Activated effector memory CD4-positive, alpha-beta T cell treated with anti-CD3 and anti-CD28 coated beads, Interleukin-2, amount 50 U/mL, for 16 hours (primary cell): ENCODE measurements around the gene EEF1A2.
A peak's percentile ranks its signal among the peaks of the same experiment; 100 is the strongest.

ENCODE experiments used
- DNase-seq: peaks from one replicate; pipeline ENCODE4 v3.0.0-alpha.2; 2020

Gene EEF1A2

DNA sequence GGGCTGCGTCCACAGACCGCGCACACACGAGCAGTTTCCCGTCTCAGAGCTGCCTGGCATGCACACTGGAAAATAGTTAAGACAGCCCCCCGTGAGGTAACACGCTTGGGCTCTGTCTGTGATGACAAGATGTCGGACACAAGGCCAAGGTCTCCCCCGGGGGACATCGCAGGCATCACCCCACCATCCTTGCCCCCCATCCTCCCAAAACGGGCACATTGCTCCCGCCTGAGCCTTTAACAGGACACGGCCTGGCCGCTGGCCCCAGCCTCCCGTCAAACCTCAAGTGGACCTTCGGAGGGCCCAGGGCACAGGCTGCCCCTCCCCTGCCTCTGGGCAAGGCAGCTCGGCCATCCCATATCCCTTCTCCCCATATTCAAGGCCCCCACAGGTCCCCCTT lies 32.0 kb downstream of the EEF1A2 start:
- DNase-seq, result no peak

DNA sequence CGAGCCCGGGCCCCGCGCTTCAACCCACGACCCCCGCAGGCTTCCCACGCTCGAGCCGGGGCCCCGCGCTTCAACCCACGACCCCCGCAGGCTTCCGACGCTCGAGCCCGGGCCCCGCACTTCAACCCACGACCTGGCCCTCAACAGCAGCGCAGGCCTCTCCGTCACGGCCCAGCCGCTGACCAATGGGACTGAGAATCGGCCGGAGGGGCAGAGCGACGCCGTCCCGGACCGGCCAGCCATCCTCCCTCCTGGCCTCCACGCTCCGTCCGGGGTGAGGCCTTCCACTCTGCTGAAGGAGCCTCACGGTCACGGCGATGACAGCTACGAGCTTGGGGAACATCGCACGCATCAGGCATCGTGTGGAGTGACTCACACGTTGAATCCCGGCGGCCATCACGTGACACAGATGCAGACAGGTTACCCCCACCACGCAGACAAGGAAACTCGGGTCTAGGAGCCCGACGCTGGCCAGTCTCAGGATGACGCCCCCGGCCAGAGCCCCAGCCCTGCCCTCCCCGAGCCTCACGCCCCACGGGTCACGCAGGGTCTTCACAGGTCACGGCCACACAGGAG lies 32.5 kb downstream of the EEF1A2 start:
- no peak for DNase-seq

DNA sequence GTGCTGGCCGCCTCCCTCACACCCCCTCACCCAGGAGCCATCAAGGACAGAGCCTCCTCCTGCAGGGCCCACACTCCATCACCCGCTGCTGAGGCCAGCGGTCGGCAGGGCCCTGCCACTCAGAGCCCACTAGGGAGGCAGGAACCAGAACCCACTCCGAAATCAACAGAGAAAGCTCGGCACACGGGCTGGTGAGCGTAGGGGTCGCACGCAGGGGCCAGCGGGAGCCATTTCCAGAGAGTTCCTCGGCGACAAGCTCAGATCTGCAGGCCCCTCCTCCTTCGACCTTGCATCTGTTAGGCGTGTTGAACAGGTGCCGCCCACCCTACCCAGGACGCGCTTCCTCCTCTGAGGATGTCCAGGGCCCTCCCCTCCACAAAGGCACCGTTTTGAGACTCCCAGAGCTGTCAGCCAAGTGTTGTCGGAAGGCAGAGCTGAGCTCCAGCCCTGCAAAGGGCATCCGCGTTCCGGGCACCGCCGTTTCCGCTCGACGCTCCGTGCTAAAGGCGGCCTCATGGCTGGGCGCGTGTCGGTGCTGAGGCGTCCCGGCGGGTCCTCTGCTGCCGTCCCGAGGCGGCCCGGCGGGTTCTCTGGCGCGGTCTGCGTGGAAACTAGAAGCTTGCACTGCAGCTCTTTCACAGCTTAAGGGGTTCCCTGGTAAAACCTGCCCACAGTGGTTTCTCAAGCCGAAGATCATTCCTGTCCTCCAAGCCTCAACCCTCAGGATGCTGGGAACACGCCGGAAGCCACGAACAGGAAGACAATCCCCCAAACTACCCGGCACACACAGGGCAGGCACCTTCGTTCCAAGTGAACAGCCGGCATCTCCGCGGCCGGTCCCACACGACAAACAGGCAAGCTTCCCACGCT lies 33.3 kb downstream of the EEF1A2 start:
- DNase-seq, result no peak

DNA sequence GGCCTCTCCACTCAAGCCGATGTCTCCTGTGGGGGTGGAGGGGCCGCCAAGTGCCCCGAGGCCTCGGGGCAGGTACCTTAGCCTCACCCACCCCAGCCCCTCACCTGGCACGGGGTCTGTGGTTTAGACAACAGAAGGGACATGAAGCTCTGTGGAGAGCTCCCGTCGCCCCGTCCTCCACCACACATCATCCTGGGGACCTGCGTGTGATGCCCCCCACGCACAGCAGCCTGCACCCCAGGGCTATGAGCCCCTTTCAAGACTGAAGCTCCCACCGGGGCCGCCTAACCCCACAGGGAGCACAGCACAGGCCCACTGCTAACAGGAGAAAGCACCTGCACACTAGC lies 34.6 kb downstream of the EEF1A2 start:
- DNase-seq, result no peak

DNA sequence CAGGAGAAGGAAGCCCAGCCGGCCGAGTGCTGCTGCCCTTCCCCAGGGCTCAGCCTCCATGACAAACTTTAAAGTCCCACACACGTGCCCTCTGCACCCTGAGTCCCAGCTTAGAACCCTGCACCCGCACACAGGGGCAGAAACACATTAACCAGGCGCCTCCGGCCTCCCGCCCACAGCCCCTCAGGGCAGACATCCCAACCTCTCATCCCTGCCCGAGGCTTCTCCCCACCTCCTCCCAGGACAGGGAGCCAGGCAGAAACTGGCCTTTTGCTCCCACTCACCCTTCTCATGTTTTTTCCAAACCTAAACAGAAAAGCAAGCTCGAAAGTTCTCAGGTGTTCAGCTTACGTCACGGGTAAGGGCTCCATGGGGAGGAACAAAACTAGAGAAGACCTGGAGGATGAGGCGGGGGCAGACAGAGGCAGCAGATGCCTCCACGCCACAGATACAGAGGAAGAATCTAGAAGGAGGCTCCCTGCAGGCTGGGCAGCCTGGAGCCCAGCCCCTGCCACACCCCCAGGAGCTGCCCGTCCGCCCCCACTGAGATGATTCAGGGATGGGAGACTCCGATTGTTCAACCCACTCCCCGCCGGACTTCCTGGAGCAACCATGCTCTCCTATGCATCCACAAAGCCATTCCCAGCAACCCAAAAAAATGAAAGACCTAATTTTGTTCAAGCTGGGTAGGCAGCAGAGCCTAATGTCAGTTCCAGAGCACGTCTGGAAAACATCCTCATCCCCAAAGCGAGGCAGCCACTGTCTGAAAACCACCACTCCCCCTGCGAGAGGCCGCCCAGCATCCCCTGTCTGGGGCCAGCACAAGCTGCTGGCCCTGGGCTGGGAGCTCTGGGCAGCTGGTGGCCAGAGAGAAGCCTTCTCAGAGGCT lies 35.2 kb downstream of the EEF1A2 start:
- DNase-seq, result no peak

DNA sequence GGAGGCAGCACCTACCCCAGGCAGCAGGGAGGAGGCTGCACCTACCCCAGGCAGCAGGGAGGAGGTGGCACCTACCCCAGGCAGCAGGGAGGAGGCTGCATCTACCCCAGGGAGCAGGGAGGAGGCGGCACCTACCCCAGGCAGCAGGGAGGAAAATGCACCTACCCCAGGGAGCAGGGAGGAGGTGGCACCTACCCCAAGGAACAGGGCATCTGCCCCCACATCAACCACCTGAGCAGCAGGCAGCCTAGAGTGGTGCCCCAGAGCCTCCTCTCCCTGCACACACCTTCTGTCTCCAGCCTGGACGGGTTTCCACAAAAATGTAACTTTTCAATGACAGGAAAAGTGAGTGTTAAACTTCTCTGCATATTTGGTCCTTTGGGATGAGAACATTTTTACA lies 36.6 kb downstream of the EEF1A2 start:
- DNase-seq, result no peak

DNA sequence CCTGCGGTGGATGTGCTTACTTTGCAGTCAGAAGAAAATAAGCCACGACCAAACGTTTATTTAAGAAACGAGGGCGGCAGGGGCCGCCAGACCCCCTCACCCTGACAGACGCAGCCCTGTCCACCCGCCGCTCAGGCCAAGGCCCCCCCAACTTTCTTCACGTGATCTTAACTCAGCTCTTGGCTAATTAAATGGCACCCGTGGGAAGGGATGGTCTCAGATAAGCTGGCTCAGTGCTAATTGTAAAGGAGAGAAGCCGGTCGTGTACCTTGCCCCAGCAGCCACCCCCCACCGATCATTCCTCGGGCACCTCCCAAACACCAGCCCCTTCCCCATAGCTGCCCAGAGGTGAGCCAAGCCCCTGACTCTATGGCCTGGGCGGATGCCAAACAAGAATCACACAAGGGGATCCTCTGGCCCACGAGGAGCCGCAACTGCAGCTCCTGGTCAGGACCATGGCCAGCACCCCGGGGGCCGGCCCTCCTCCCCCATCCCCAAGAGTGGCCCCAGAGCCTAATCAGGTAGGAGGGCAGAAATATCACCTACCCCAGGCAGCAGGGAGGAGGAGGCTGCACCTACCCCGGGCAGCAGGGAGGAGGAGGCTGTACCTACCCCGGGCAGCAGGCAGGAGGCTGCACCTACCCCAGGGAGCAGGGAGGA lies 37.6 kb downstream of the EEF1A2 start:
- peak; percentile 66 for DNase-seq

DNA sequence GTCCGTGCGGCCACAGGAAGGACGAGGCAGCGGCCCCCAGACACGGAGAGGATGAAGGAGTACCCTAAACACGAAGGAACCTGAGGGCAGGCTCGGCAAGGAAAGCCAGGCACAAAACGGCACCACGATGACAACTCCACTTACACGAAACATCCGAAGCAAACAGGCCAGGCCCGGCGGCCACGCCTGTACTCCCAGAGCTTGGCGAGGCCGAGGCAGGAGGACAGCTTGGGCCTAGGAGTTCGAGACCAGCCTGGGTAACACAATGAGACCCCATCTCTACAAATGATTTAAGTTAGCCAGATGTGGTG lies 39.9 kb downstream of the EEF1A2 start:
- DNase-seq, result no peak

DNA sequence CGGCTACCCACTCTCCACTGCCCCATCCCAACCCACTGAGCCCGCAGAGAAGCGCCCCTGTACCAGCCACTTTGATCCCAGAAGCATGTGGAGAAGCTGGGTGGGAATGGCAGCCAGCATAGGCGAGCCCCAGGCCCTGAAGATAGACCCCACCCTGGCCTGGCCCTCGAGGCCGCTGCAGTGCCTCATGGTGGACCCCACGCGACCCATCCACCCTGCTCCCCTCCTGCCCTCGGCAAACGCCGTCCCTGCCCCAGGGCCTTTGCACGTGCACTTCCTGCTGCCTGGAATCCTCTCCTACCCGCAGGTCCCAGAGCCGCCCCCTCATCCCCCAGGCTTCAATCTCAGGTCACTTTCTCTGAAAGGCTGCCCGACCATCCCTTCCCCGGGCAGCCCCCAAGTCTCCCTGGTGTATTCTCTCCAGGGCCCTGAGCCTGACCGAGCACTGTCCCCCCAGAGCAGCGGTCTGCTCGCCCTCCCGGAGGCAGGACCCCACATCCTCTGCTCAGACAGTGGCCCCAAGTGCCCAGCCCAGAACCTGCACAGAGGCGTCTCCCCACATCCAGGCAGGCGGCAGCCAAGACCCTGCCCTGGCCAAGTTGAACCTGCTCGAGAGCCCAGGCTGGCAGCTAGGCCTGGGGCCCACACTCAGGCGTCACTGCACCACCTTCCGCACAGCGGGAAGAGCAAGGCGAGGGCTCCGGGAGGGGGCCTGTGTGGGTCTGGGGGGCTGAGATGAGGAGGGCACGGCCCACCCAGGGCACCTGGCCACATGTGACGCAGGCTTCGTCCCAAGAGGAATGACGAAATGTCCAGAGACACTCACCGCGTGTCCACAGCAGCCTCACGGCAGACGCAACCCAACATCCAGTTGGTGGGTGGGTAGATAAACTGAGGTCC lies 40.5 kb downstream of the EEF1A2 start:
- no peak for DNase-seq

DNA sequence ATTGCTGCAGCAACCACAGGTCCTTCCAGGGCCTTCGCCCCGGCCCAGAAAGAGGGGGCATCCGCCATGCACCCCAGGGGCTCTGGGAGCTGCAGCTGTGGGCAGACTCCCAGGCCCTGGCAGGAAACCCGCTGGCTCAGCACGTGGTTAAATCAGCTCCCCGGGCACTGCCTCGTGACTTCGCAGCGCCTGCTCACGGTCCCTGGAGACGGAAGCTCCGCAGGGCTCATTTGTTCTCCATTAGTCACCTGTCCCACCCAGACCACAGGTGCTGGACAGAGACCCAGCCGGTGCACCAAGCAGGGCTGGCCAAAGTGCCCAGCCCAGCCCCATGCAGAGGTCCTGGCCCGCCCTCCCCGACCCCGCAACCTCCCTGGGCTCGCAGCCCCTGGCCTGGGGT lies 41.1 kb downstream of the EEF1A2 start:
- DNase-seq, result no peak

DNA sequence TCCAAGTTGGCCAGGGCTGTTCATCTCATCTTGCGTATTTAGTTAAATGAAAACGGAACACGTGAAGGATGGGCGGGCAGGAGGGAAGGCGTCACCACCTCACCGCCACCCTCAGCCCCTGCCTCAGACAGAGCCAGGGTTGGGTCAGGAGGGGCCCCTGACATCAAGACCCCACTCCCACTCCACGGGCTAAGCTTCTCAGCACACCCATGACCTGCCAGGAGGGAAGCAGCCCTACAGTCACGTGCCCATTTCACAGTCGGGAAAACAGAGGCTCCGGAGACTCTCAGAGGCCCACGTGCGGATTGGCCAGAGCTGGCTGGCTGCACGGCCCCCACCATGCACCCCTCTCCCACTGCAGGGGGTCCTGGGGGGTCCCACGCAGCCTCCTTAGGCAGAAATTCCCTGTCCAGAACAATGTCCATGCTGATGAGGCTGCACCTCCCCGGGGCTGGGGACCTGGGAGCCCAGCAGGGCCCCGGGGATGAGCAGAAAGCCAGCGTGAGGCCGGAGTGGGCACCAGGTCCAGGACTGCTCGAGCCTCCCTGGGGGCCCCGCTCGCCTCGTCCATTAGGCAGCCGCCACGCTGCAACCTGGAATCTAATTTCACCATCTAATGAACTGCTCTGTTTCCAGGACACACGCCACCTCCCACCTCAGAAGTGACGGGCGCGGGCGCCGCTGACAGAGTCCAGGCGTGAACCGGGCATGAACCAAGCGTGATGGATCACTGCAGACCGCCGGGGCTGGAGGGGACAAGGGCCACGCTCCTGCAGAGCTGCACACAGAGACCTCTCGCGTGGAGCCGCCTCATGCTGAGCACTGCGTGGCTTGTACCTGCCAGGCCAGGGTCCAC lies 42.2 kb downstream of the EEF1A2 start:
- DNase-seq, result no peak

DNA sequence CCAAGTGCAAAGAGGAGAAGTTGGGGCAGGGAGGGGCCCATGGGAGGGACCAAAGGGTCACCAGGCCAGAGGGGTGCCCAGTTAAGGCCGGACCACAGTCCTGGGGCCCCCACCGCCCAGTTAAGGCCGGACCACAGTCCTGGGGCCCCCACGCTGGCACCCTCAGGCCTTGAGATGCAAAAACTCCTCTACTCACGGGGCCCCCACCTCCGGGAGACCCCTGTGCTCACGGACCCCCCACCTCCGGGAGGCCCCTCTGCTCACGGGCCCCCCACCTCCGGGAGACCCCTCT lies 43.4 kb downstream of the EEF1A2 start:
- no peak for DNase-seq

DNA sequence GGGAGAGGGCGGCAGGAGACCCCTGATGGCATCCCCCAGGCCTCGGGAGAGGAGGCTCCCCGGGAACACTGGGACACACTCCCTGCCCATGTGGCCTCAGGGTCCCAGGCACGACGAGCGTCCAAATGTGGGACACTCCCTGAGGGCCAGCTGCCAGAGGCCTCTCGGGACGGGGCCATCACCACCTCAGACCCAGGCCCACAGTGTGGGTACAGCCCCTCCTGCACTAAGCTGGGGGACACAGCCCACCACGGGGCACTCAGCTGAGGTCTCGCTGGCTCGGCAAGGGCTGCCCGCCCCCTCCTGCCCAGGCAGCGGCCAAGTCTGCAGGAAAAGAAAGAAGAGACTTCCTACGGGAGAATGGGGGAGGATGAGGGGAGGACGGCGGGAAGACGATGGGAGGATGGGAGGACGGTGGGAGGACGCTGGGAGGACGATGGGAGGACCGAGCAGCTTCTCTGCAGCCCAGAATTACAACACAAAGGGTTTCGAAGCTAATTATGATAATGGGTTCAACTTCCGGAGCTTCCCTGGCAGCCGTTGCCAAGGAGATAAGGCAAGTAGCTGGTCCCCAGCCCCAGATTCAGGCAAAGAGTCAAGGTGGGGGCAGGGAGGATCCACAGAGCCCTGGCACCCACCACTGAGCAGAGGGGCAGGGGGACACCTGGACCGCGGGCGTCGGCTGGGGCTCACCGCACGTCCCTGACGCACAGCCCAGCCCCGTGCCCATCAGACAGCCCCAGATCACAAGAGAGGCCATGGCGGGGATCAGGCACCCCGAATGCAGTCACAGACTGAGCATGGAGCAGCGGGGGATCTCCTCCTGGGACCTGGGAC lies 43.9 kb downstream of the EEF1A2 start:
- no peak for DNase-seq

DNA sequence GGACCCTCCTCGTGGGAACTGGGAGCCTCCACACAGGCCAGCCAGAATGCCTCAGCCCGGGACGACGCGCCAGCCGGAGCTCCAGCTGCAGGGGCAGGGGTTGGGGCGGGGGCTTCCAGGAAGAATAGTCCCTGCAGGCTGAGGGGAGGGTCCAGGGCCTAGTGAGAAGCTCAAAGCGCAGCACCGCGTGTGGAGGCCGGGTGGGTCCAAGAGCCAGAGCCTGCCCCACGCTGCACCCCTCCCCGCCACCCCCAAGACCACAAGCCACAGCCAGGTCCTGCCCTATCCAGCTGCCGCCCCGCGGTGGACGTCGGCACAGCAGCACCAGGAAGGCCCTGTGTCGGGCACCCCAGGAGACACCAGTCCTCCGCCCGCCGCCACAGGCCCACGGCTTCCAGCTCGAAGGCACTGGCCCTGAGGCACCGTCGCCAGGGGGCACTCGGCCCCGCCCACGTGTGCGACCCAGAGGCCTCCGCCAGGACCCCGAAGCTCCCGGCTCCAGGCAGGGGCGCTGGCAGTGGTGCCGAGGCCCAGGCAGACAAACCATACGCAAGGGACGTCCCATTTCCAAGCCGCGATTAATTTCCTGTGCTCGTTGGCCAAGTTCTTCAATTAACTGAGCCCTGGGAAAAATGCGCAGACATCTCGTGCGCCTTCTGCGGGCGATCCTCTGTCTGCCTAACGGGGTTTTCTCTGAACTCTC lies 45.9 kb downstream of the EEF1A2 start:
- no peak for DNase-seq

DNA sequence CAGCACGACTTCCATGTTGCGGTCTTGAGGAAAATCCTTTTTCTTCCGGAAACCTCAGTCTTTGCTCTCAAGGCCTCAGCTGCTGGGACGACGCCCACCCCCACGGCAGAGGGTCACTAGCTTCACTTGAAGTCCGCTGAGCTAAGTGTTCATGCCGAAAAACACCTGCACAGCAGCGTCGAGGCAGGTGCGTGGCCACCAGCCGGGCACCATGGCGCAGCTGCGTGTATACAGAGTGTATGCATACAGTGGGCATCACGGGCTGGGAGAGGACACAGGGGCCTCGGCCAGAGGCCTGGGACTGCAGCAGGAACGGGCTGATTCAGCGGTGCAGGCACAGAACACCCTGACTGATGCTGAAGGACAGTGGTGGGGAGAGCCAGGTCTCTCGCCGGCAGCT lies 46.5 kb downstream of the EEF1A2 start:
- no peak for DNase-seq

DNA sequence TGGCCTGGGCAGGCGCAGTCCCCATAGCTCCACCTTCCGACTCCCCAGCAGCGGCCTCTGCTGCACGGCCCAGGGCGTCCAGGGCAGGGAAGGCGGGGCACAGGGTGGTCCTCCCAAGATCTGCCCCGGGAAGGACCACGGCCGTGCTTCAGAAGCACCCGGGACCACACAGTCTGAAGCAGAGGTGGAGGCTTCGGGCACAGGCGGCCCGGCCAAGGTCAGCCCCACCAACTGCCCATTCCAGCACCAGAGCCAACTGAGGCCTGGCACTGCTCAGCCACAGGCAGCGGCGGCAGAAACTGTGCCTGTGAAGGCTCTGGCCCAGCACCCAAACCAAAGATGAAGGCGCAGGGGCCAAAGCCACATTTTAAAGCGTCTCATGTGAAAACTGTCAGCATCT lies 47.1 kb downstream of the EEF1A2 start:
- no peak for DNase-seq

DNA sequence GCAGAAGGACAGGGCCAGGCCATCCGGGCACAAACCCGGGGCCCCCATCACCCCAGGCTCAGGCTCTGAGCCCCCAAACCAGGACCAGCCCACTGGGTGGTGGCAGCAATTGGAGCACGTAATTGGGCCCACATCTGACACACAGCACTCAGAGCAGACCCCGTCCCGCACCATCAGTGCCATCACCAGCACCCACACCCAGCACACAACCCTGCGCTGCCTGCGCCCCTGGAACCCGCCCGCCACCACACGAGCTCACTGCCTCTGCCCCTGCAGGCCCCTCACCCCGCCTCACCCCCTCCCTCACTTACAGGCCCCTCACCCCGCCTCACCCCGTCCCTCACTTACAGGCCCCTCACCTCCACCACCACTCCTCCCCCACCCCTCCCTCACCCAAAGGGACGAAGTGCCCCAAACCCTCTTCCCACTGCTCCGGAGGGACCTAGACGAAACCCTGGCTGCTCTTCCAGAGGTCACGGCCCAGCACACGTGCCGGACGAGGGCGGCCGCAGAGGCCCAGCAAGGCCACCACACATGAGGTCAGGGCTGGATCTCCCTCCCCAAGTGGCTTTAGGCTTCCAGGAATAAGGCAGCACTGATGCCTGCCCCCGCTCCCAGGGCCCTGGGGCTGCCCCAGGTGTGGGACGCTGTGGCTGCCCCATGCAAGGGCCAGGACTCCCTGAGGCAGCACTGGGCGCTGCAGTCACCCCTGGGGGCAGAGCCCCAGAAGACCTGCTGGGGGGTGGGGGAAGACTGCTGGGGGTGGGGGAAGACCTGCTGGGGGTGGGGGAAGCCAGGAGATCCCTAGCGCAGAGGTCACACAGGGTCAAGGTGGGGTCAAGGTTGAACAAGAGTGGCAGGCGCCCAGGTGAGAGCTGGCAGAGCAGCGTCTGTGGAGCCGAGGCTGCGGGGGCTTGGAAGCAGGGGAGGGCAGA lies 48.8 kb downstream of the EEF1A2 start:
- no peak for DNase-seq

DNA sequence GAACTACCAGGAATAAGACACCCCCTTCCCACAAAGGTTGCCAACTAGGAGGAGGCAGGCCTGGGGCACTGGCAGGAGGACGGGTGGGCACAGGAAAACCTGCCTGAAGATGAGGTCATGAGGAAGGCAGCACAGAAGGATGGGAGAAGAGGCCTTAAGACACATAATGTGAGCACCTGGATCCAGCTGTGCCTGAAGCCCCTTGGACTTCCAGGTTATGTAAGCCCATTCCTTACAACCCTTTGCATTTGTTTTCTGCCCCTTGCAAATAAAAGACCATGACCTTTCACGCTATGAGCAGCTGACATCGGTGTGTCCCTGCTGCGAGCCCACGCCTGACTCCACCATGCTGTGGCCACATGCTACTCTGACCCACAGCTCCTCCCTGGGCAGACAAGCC lies 49.9 kb downstream of the EEF1A2 start:
- DNase-seq, result no peak

DNA sequence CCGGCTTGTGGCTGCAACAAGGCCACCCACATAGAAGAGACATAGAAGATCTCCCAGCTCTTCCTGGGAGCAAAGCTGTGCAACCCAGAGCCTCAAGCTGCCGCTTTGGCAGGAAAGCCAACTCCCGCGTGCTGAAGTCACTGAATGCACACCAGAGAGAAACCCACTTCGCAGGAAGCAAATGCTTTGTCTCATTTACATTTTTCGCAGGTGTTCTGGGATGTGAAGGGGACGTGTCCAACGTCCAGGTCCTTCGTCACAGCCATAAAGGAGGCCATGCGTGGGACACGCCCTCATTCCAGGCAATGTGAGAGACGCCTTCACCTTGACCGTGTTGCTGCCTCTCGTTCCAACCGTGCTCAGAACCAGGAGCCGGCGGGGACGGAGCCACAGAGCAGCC lies 50.9 kb downstream of the EEF1A2 start:
- DNase-seq, result no peak
